ENCODE results near the gene PPIE. TPM values are rescaled to one million over a fixed set of nuclear protein-coding genes. Genes with fewer than 3 reads are reported as not detected.

Gene PPIE
- polyA plus RNA-seq, 1 donor (not counting 4 experiments of a cell fraction or from before 2014, with no cell fraction given), result 60.6 TPM

GRCh38 chr1:39802496-39803260 lies 64.0 kb downstream of the PPIE start:
- H3K79me2 ChIP-seq (ENCODE audit: control insufficient read depth, insufficient read depth, low read length), result no peaks in the 10 kb centered on the region
- H2AFZ ChIP-seq (ENCODE audit: control insufficient read depth, low read length), result no peak overlapping the region
- no peak for TF ChIP-seq EZH2 (IDR thresholded peaks at IDR 0.05; ENCODE audit: low read length)
- H3K36me3 ChIP-seq (ENCODE audit: control insufficient read depth in 2 of 2, extremely low read depth in 1 of 2, insufficient read depth in 2 of 2, low read length in 2 of 2), result no peaks in the 10 kb centered on the region
- DNase-seq (ENCODE audit: low read depth, low spot score) (no peak), FAIRE-seq (no peak)
- H3K27ac ChIP-seq (ENCODE audit: control insufficient read depth, insufficient read depth, low read length), result no peak overlapping the region
- no peaks in the 10 kb centered on the region for H3K27me3 ChIP-seq (ENCODE audit: control insufficient read depth, extremely low read depth, insufficient read depth, low read length)
- H3K4me2 ChIP-seq (ENCODE audit: control insufficient read depth, extremely low read depth, insufficient read depth, low read depth, low read length), result no peak overlapping the region
- H3K9ac ChIP-seq (ENCODE audit: control insufficient read depth, extremely low read depth, insufficient read depth, low read length), result no peak overlapping the region
- H3K4me3 ChIP-seq (ENCODE audit: control insufficient read depth in 2 of 3, extremely low read depth in 1 of 3, insufficient read depth in 2 of 3, low read depth in 1 of 3, low read length in 3 of 3), result no peak overlapping the region
- H4K20me1 ChIP-seq (ENCODE audit: control insufficient read depth, extremely low read depth, insufficient read depth, low read length), result no peaks in the 10 kb centered on the region
- dilution Hi-C loops (cut with MboI; ENCODE audit: extremely low pct_ligation_motif_present, low sequenced_read_pairs), result no loop called here
- H3K9me3 ChIP-seq (ENCODE audit: control insufficient read depth, low read depth, low read length), result no peaks in the 10 kb centered on the region
- H3K9me1 ChIP-seq (ENCODE audit: control insufficient read depth, extremely low read depth, insufficient read depth, low read length), result no peaks in the 10 kb centered on the region
- H3K4me1 ChIP-seq (ENCODE audit: control insufficient read depth, extremely low read depth, insufficient read depth, low read length), result peaks cover 16% of the 10 kb centered on the region

- dilution Hi-C loops (cut with MboI; ENCODE audit: extremely low pct_ligation_motif_present, low sequenced_read_pairs), result no loop called here
- FAIRE-seq, result no peak
- Histone ChIP-seq H3K36me3 (ENCODE audit: control insufficient read depth in 2 of 2, extremely low read depth in 1 of 2, insufficient read depth in 2 of 2, low read length in 2 of 2) (no peaks in the 10 kb centered on the region), H3K27ac (ENCODE audit: control insufficient read depth, insufficient read depth, low read length) (no peak overlapping the region), H3K9ac (ENCODE audit: control insufficient read depth, extremely low read depth, insufficient read depth, low read length) (no peak overlapping the region), H3K4me1 (ENCODE audit: control insufficient read depth, extremely low read depth, insufficient read depth, low read length) (peaks cover 4% of the 10 kb centered on the region), H3K4me3 (ENCODE audit: control insufficient read depth in 2 of 3, extremely low read depth in 1 of 3, insufficient read depth in 2 of 3, low read depth in 1 of 3, low read length in 3 of 3) (no peak overlapping the region), H2AFZ (ENCODE audit: control insufficient read depth, low read length) (no peak overlapping the region), H3K79me2 (ENCODE audit: control insufficient read depth, insufficient read depth, low read length) (no peaks in the 10 kb centered on the region), H4K20me1 (ENCODE audit: control insufficient read depth, extremely low read depth, insufficient read depth, low read length) (no peaks in the 10 kb centered on the region), H3K4me2 (ENCODE audit: control insufficient read depth, extremely low read depth, insufficient read depth, low read depth, low read length) (no peak overlapping the region), H3K27me3 (ENCODE audit: control insufficient read depth, extremely low read depth, insufficient read depth, low read length) (no peaks in the 10 kb centered on the region), H3K9me3 (ENCODE audit: control insufficient read depth, low read depth, low read length) (no peaks in the 10 kb centered on the region), H3K9me1 (ENCODE audit: control insufficient read depth, extremely low read depth, insufficient read depth, low read length) (no peaks in the 10 kb centered on the region)
- no peak for TF ChIP-seq CTCF (optimal IDR thresholded peaks at IDR 0.05 in 1 of 3, IDR thresholded peaks at IDR 0.05 in 1 of 3, conservative IDR thresholded peaks at IDR 0.05 in 1 of 3; ENCODE audit: extremely low read depth in 1 of 3, insufficient read depth in 2 of 3, low read length in 3 of 3)
- DNase-seq (ENCODE audit: low read depth, low spot score), result no peak
These were observed 66.7 kb downstream of the PPIE start for GRCh38 chr1:39805385-39805784.
